HepG2 (cell line): ENCODE measurements around the gene CCDC86. TPM values are rescaled to one million over a fixed set of nuclear protein-coding genes. Genes with fewer than 3 reads are reported as not detected.

Experiments used
- BRF2 ChIP-seq: sonication (generic); formaldehyde crosslinking; IDR thresholded peaks from 2 replicates; pipeline ENCODE4 v1.8.1; 2022; ENCODE audit warnings: mild to moderate bottlenecking, missing genetic modification reagents
- EP300 ChIP-seq, 3 experiments: sonication (generic) in 1 of 3; formaldehyde crosslinking in 1 of 3; IDR thresholded peaks; 2 replicates each; pipeline versions ENCODE4 v1.5.1 to v1.6.1; 2011 to 2020; ENCODE audit warnings: low read depth in 2 of 3, low read length in 2 of 3, borderline replicate concordance in 1 of 3, improper control_type of control experiment in 1 of 3, mild to moderate bottlenecking in 1 of 3, missing genetic modification reagents in 1 of 3, moderate library complexity in 1 of 3
- HNF4A ChIP-seq: sonication (generic); formaldehyde crosslinking; IDR thresholded peaks from 2 replicates; pipeline ENCODE4 v1.4.0; 2020; ENCODE audit warnings: missing genetic modification reagents
- MEIS1 ChIP-seq: sonication (generic); formaldehyde crosslinking; IDR thresholded peaks from 2 replicates; pipeline ENCODE4 v1.9.0; 2021; ENCODE audit warnings: mild to moderate bottlenecking, missing genetic modification reagents, moderate library complexity, borderline replicate concordance
- MLXIP ChIP-seq: sonication (generic); formaldehyde crosslinking; IDR thresholded peaks from 2 replicates; pipeline ENCODE4 v1.9.0; 2021; ENCODE audit warnings: missing genetic modification reagents, borderline replicate concordance
- TFDP1 ChIP-seq: IDR thresholded peaks from 2 replicates; pipeline ENCODE4 v1.6.1; 2016; ENCODE audit warnings: missing compliant biosample characterization, missing genetic modification reagents, borderline replicate concordance
- ZBTB37 ChIP-seq: sonication (generic); formaldehyde crosslinking; IDR thresholded peaks from 2 replicates; pipeline ENCODE4 v1.4.0; 2020; ENCODE audit warnings: mild to moderate bottlenecking, missing genetic modification reagents
- ZNF142 ChIP-seq: sonication (generic); formaldehyde crosslinking; IDR thresholded peaks from 2 replicates; pipeline ENCODE4 v1.4.0; 2020; ENCODE audit warnings: missing genetic modification reagents
- ZNF260 ChIP-seq: sonication (generic); formaldehyde crosslinking; IDR thresholded peaks from 2 replicates; pipeline ENCODE4 v1.4.0; 2020; ENCODE audit warnings: missing genetic modification reagents, low read depth, mild to moderate bottlenecking, borderline replicate concordance
- ZNF274 ChIP-seq: sonication (generic); formaldehyde crosslinking; IDR thresholded peaks from 2 replicates; pipeline ENCODE4 v1.5.1; 2020; ENCODE audit warnings: mild to moderate bottlenecking, missing genetic modification reagents
- ZNF441 ChIP-seq: sonication (generic); formaldehyde crosslinking; IDR thresholded peaks from 2 replicates; pipeline ENCODE4 v1.7.0; 2021; ENCODE audit warnings: missing genetic modification reagents, borderline replicate concordance
- ZNF780A ChIP-seq: sonication (generic); formaldehyde crosslinking; IDR thresholded peaks from 2 replicates; pipeline ENCODE4 v1.8.0; 2022; ENCODE audit warnings: mild to moderate bottlenecking, missing genetic modification reagents, moderate library complexity
- polyA plus RNA-seq, 8 experiments: library from polyadenylated mRNA; depleted of rRNA in 3 of 8; stranded (reverse) in 7 of 8; unstranded in 1 of 8; fragments of >200 nt; fragmentation: Illumina TruSeq in 4 of 8; extraction: Trizol in 4 of 8; gene quantifications; 2 replicates each; pipeline versions ENCODE4 v1.2.1 to v1.2.3, GENCODE V29; 2011 to 2016; ENCODE audit warnings: low read depth in 4 of 8, missing spikeins in 1 of 8, mixed read lengths in 1 of 8; ENCODE audit not compliant: insufficient read depth in 1 of 8
- total RNA-seq, 5 experiments: library from RNA; depleted of rRNA; stranded (reverse); fragments of >200 nt; fragmentation: Illumina TruSeq; extraction: Trizol; gene quantifications; 2 replicates each; pipeline ENCODE4 v1.2.3, GENCODE V29; 2016; ENCODE audit warnings: low read depth in 1 of 5

The CCDC86 gene
- total and polyA plus RNA-seq, 2 of the 13 experiments (the other 11 are each of a cell fraction or from before 2014, with no cell fraction given) = 33.8 to 37.6 TPM

- no peak for TF ChIP-seq MLXIP (CRISPR knock-in tag)
- TF ChIP-seq HNF4A (CRISPR knock-in tag) = peak; percentile 87
- 0 out of 2 replicates have a peak, but pooled peaks have one; percentile 62 for TF ChIP-seq ZNF780A (CRISPR knock-in tag)
- TF ChIP-seq ZNF260 (CRISPR knock-in tag) = no peak
- TF ChIP-seq TFDP1 = peak; percentile 34; the same call in 1 of the 2 replicates
- peak; percentile 66 to 89; a peak in 3 of 4 replicates for TF ChIP-seq EP300 (IDR thresholded peaks at IDR 0.05; ENCODE audit: low read depth in 2 of 2, low read length in 2 of 2)
- TF ChIP-seq EP300 (CRISPR knock-in tag; IDR thresholded peaks at IDR 0.05; ENCODE audit: borderline replicate concordance) = peak; percentile 82; the same call in 1 of the 2 replicates
- TF ChIP-seq ZBTB37 (CRISPR knock-in tag) = no peak
- peak; percentile 73; the same call in 1 of the 2 replicates for TF ChIP-seq ZNF142 (CRISPR knock-in tag)
- TF ChIP-seq ZNF274 (CRISPR knock-in tag) = 0 out of 2 replicates have a peak, but pooled peaks have one; percentile 39
- peak; percentile 98 for TF ChIP-seq MEIS1 (CRISPR knock-in tag)
- TF ChIP-seq ZNF441 (CRISPR knock-in tag) = peak; percentile 94
- TF ChIP-seq BRF2 = peak; percentile 77; the same call in 1 of the 2 replicates
Measured at GRCh38 chr11:60880643-60881282, 38.9 kb downstream of the CCDC86 start (continued).
